ENCODE data around the gene PTPRM.

PTPRM gene

DNA sequence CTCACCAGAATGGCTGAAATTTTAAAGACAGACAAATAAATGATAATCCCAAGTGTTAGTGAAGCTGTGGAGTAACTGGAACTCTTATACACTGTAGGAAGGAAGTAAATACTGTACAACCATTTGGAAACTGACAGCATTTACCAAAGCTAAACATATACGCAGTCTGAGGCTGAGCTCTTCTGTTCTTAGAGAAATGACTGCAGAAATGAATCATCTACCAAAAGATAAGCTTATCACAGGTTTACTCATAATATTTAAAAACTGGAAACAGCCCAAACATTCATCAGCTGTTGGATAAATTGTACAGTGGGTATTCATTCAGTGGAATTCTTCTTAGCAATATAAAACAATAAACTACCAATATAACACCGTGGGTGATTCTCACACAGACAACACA, 824.0 kb downstream of the PTPRM start:
- in situ Hi-C loops (cut with HindIII; ENCODE audit: low sequenced_read_pairs) = no loop called here
- DNase-seq (ENCODE audit: low read depth, low spot score) = no peak
- TF ChIP-seq, protein P1, sequence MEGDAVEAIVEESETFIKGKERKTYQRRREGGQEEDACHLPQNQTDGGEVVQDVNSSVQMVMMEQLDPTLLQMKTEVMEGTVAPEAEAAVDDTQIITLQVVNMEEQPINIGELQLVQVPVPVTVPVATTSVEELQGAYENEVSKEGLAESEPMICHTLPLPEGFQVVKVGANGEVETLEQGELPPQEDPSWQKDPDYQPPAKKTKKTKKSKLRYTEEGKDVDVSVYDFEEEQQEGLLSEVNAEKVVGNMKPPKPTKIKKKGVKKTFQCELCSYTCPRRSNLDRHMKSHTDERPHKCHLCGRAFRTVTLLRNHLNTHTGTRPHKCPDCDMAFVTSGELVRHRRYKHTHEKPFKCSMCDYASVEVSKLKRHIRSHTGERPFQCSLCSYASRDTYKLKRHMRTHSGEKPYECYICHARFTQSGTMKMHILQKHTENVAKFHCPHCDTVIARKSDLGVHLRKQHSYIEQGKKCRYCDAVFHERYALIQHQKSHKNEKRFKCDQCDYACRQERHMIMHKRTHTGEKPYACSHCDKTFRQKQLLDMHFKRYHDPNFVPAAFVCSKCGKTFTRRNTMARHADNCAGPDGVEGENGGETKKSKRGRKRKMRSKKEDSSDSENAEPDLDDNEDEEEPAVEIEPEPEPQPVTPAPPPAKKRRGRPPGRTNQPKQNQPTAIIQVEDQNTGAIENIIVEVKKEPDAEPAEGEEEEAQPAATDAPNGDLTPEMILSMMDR (IDR thresholded peaks at IDR 0.05; ENCODE audit: low read depth, low read length) = no peak
- H3K4me3 ChIP-seq (ENCODE audit: low read depth, low read length) = no peak overlapping the region

GRCh38 chr18:8396254-8396653, 829.1 kb downstream of the PTPRM start:
- in situ Hi-C loops (cut with HindIII; ENCODE audit: low sequenced_read_pairs) = no loop called here
- H3K4me3 ChIP-seq (ENCODE audit: low read depth, low read length) = no peak overlapping the region
- no peak for DNase-seq (ENCODE audit: low read depth, low spot score)
- TF ChIP-seq, protein P1 (IDR thresholded peaks at IDR 0.05; ENCODE audit: low read depth, low read length) = no peak

GRCh38 chr18:8397034-8397433, 829.9 kb downstream of the PTPRM start:
- TF ChIP-seq, protein P1 (IDR thresholded peaks at IDR 0.05; ENCODE audit: low read depth, low read length) = no peak
- in situ Hi-C loops (cut with HindIII; ENCODE audit: low sequenced_read_pairs) = no loop called here
- no peak for DNase-seq (ENCODE audit: low read depth, low spot score)
- no peak overlapping the region for H3K4me3 ChIP-seq (ENCODE audit: low read depth, low read length)

DNA sequence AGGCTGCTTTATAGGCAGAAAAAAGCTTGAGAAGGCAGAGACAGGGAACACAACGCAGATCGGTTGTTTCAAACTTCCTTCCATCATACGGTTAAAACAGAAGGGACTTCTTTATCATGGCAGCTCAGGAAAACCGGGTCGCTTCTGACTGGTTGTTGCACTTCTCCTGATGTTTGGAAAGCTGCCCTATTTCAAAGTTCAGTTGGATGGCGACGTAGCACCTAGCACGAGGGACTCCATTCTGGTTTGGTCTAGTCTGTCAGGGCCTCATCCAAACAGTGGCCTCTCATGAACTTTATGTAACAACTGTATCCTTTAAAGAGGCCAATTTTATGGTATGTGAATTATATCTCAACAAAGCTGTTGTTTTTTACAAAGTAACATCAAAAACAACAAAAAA, 832.0 kb downstream of the PTPRM start:
- DNase-seq (ENCODE audit: low read depth, low spot score) = no peak
- in situ Hi-C loops (cut with HindIII; ENCODE audit: low sequenced_read_pairs) = no loop called here
- TF ChIP-seq, protein P1 (IDR thresholded peaks at IDR 0.05; ENCODE audit: low read depth, low read length) = no peak
- H3K4me3 ChIP-seq (ENCODE audit: low read depth, low read length) = no peak overlapping the region

- no peak for DNase-seq (ENCODE audit: low read depth, low spot score)
- no peak overlapping the region for H3K4me3 ChIP-seq (ENCODE audit: low read depth, low read length)
- TF ChIP-seq, protein P1 (IDR thresholded peaks at IDR 0.05; ENCODE audit: low read depth, low read length) = no peak
- in situ Hi-C loops (cut with HindIII; ENCODE audit: low sequenced_read_pairs) = no loop called here
Observed at GRCh38 chr18:8400193-8400752, 833.2 kb downstream of the PTPRM start.

- DNase-seq (ENCODE audit: low read depth, low spot score) = no peak
- in situ Hi-C loops (cut with HindIII; ENCODE audit: low sequenced_read_pairs) = no loop called here
- no peak overlapping the region for H3K4me3 ChIP-seq (ENCODE audit: low read depth, low read length)
- TF ChIP-seq, protein P1 (IDR thresholded peaks at IDR 0.05; ENCODE audit: low read depth, low read length) = no peak
Observed at GRCh38 chr18:8400825-8401224, 833.7 kb downstream of the PTPRM start.

- TF ChIP-seq, protein P1 (IDR thresholded peaks at IDR 0.05; ENCODE audit: low read depth, low read length) = no peak
- in situ Hi-C loops (cut with HindIII; ENCODE audit: low sequenced_read_pairs) = no loop called here
- H3K4me3 ChIP-seq (ENCODE audit: low read depth, low read length) = no peak overlapping the region
- DNase-seq (ENCODE audit: low read depth, low spot score) = no peak
Observed at GRCh38 chr18:8401606-8402005, 834.5 kb downstream of the PTPRM start.
